ENCODE data around the gene EGR2.
A peak's percentile ranks its signal among the peaks of the same experiment; 100 is the strongest.

The EGR2 gene

DNA sequence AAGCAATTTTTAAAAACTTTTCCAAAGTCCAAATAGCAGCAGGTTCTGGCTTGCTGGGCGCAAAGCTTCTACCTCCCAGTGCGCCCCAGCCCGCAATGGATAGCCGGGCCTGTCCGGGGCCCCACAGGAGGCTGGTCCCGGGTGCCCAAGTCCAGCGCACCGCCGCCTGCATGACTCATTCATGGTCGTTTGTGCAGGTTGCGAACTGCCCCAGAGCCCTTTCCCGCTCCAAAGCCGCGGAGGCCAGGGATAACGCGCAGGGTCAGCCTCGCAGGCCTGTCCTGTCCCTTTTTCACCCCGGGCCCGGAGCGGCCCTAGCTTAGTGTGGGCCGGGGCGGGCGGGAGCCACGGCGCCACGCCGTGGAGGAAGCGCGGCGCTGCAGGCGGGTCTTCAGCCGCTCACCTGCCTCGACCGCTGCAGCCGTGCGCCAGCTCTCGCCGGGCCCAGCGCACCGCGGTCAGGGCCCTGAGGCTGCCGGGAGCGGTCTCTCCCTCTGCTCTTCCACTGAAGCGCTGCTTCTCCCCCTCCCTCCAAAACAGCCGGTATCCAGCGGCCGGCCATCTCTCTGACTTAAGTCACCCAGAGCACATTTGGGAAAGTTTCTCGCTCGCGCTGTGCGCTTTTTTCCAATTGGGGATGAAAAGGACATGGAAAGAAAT, 1.7 kb upstream of the EGR2 start:
- DNase-seq = peak; percentile 19

DNA sequence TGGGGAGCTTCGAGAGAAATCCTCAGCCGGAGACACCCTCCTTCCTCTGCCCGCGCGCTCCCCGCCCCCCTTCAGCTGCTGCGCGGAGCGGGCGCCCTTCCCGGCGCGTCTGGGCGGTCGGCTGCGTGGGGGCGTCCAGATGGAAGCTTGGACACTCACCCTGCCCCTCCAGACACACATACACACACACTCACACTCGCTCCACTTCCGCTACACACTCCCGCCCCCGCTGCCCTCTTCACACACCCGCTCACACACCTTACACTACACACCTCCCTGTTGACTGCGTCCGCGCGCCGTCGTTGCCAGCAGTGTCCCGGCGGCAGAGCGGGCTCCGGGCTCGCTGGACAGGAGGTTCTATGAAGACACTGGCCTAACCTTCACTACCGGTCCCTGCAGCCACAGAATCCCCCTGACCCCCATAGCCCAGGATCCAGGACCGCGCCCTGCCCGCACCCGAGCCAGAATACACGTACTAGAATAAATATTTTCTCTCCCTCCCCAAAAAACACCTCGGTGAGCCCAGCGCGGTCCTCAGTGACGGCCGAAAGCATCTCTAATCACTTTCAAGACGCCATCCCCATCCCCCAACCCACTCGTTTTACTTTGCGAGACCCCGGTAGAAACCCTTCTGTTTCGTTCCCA, 1.1 kb upstream of the EGR2 start:
- no peak for DNase-seq

DNA sequence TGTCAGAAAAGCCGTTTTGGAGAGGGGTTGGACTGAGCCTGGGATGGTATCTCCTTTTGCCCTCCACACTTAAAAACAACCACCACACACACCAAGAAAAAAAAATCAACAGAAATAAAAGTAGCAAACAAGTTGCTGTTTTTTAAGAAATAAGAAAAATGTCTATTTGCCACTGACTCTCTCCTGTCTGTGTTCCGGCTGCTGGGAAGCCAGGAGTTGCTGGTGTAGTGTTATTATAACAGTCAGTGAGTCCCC, 163 bp downstream of the EGR2 start:
- no peak for DNase-seq

DNA sequence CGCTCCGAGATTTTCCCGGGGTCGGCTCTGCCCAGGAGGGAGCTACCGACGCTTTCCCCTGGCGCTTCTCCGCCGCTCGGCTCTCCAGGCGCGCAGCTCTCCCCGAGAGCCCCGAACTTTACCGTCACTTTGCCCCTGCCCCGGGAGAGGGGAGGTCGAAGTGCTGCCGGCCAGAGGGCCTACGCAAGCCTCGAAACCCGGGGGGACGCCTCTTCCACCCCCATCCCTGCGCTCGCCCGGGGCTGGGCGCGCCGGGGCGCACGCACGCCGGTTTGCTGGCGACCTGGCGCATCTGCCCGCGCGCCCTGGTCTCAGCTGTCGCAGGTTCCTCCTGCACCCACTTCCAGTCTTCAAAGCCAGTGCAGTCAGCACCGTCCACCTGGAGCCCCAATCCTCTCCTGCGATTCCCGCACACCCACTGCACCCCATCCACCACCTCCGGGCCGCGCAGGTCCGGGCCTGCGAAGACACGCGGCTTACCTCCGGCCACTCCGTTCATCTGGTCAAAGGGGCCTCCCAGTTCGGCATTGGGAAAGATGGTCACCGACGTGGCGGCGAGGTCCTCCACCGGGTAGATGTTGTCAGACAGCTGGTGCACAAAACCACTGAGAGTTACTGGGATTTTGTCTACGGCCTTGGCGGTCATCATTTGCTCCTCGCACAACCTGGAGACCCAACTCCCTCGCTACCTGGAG, 638 bp downstream of the EGR2 start:
- DNase-seq = no peak

DNA sequence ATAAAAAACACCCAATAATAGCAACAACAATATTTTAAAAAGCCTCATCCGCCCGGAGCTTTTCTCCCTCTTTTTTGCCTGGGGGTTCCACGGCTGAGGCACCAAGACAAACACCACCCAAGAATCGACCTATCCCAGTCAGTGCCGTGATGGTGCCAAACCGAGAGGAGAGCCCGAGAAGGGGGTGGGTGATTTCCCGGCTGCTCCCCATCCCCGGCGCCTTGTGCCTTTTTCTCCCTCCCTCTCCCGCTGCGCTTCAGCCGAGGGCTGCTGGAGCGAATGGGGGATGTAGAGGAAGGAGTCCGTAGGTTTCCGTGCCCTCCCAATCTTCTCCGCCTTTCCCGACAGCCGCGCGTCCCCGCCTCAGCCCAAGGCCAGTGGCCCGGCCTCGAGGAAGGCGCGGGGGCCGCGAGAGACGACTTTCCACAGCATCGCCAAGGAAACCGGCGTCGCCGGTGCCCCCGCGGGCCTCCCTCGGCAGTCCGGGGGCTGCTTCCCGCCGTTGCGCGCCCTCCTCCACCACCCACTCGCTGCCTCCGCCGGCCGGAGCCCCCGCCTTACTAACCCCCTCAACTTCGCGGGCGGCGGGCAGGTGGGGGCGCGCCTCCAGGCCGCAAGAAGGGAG, 1.3 kb downstream of the EGR2 start:
- DNase-seq = no peak

DNA sequence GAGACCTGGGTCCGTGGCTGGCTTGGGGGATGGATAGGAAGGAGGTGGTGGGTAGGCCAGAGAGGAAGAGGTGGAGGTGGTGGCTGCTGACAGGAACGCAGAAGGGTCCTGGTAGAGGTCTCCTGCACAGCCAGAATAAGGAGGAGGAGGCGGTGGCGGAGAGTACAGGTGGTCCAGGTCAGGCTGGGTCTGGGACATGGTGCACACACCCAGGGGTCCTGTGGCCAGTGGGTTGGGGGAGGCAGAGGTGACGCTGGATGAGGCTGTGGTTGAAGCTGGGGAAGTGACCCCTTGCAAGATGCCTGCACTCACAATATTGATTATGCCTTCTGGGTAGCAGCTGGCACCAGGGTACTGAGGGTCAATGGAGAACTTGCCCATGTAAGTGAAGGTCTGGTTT, 2.2 kb downstream of the EGR2 start:
- DNase-seq = no peak

DNA sequence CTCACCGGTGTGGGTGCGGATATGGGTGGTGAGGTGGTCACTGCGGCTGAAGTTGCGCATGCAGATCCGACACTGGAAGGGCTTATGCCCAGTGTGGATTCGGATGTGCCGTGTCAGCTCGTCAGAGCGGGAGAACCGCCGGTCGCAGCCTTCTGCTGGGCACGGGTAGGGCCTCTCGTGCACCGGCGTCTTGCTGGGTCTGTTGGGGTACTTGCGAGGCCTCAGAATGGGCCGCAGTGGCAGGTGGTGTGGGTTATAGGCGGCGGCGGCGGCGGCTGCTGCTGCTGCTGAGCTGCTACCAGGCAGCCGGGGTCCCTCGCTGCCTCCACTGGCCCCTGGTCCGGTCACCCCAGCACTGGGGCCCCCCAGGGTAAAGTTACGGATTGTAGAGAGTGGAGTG, 2.7 kb downstream of the EGR2 start:
- no peak for DNase-seq

DNA sequence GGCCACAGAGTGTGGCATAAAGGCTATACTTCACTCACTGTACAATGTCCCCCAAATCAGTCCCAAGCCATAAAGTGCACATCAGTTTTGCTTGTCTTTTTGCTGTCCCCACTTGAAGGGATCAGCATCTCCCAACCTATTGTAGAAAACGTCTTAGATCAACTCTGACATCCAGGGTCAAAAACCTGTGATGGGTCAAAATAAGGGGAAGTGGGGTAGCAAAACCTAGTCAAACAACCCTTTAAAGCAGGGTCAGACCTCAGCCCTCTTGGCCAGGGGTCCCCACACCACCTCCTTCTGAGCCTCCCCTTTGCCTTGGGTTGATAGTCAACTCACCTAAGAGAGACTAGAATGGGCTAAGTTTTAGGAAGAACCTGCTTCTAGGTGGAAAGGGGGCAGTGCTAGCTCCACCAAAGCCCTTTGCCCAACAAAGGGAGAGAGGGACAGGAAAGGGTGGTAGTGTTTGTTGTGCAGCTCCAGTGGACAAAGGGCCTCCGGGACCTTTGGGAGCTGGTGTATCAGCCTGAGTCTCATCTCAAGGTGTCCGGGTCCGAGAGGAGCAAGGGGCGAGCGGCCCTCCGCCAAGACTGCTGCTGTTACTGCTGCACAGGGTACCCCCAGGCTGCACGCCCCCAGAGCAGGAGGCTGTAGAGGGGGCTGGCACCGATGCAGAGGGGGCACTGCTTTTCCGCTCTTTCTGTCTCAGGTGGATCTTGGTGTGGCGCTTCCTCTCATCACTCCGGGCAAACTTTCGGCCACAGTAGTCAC, 3.3 kb downstream of the EGR2 start:
- no peak for DNase-seq

DNA sequence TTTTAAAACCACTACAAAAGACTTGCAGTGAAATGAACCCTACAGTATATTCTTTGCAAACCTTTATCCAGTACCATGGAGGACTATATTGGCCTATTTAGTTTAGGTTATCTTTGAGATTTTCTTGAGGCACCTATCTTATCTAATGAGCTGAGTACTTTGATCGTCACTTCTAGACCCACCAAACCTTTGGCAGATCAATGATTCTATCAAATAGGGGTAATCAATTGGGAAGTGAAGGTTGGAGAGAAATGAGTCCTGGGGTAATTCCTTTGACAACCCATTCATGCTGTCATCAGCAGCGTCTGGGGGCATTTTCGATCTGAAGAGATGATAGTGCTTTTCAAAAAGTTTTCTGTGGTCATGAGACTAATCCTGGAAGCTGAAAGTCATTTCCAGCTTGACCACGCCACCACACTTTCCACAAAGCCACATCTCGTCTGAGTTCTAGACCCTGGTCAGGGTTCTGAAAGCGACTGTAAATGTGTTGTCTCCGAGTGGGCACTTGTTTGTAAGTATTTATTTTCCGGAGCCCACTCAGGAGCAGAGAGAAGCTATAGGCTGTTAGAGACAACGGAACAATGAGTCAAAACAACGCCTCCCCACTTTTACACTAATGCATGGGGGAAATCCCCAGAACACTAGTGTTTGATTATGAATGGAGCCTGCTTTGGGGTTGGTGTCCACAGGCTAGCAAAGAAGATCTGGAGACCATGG, 4.8 kb downstream of the EGR2 start:
- DNase-seq = no peak

DNA sequence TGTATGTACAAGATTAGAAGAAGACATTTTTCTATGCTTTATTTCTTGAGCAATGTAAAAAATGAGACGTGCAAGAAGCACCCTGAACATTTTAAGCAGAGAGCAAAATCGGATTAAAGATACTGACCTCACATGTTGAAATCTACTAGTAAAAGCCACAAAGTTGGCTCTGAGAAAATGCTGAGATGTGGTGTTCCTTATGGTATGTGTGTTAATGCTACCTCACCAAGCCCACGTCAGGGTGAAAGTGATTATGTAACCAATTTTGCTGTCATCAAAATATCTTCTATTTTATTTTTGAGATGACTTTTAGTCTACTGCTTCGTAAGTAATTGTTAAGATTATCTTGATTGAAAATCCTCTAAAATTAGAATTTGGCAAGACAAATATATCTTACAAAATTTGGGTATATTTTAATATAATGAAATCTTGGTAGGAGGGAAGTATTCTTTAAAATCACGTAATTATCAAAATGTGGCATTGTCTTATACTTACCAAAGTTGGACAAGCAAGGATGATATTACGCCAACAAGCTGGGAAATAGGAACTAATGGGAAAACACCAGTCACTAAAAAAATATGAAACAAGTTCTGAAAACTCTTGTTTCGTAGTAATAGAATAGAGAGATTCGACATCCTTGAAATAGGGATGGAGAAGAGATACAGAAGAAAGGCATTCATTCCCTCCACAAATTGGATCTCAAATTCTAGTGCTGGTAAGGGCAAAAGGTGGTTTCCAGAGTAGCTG, 5.8 kb downstream of the EGR2 start:
- no peak for DNase-seq

DNA sequence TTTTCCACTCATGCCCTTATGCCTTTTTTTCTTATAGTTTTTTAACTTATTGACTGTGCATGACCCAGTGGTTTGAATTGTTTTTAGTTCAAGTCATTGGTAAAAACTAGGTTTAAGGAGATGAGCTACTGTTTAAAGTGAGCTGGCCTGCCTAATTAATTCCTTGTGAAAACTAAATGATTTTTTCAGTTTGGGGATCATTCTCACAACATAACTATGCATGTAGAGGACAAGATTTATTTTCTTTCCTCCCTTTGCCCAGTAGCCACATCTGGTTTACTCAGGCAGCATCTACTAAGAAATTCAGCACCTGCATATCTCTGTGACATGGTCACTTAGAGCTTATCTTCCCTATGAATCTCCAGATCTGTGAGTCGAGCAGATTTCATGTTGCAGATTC, 9.9 kb downstream of the EGR2 start:
- no peak for DNase-seq

DNA sequence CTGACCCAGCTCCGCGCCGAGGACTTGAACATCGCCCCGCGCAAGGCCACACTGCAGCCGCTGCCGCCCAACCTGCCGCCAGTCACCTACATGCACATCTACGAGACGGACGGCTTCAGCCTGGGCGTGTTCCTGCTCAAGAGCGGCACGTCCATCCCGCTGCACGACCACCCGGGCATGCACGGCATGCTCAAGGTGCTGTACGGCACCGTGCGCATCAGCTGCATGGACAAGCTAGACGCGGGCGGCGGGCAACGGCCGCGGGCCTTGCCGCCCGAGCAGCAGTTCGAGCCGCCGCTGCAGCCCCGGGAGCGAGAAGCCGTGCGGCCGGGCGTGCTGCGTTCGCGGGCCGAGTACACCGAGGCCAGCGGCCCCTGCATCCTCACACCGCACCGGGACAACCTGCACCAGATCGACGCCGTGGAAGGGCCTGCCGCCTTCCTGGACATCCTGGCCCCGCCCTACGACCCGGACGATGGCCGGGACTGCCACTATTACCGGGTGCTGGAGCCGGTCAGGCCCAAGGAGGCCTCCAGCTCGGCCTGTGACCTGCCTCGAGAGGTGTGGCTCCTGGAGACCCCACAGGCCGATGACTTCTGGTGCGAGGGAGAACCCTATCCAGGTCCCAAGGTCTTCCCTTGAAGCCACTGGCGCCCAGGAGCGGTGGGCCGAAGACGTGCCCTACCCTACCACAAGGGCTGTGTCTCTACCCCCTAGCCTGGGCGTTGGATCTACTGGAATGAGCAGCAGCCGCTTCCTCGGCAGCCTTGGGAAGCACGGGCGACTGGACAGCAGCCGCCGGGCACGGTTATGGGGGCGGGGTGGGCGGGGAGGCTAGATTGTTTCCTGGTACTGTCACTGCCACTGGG, 10.7 kb downstream of the EGR2 start:
- no peak for DNase-seq

DNA sequence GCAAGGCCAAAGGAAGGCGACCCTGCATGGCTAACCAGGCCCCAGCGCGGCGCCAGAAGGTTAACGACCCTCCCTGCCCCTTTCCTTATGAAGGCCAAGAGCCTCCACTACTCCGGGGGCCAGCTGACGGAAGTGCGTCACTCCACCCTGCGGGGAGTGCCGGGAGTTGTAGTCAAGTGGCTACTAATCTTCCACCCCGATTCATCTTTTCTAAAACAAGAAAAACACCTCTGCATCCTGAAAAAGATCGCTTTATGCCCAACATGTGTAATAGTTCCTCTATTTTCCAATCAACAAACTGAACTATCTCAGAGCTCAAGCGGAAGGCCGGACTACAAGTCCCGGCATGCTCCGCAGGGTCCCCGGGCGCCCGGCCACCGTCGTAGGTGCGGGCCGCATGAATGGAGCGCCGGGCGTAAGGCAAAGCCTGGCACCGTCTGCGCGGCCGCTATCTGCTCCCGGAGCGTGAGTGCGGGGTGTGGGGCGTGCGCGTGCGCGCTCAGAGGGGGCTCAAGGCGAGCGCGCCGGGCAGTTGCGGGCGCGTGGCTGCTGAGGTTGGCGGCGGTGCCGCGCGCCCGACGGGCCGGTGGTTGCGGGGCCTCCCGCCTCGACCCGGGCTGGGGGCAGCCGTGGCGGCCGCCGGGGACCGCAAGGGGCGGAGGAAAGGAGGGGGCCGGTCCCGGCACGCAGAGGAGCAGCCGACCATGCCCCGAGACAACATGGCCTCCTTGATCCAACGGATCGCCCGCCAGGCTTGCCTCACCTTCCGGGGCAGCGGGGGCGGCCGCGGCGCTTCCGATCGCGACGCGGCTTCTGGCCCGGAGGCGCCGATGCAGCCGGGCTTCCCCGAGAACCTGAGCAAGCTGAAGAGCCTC, 11.6 kb downstream of the EGR2 start, which contains the start of gene ADO:
Gene ADO, plus strand, starts transcription at position 365 of the 875 bp plus-strand sequence. Its CDS starts 340 bp downstream, at position 705.
- DNase-seq = peak; percentile 67

DNA sequence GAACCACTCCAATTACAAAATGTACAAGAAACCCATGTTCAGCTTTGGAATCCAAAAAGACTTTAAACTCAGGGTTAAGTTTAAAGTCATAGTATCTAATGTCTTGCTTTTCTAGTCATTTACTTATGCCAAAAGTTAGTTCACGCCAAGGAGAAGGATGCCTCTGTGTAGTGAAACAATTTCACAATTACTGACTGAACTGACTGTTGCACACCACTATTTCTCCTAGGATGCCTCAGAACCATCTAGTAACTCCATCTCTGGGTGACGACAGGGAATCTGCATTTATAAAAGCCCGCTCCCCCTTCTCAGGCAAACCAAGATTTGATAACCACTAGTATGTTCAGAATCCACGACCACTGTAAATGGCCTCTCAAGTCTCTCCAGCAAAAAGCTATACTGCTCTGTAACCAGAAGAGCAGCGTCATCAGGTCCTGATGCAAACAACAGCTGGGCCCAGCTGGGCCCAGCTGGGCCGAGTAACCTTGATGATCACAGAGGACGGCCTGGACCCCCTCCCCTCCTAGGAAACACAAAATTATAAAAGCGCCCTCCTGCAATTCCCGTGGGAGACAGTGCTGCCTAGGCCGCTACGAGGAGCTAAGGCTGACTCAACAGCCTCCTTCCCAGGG, 12.3 kb downstream of the EGR2 start:
- no peak for DNase-seq

DNA sequence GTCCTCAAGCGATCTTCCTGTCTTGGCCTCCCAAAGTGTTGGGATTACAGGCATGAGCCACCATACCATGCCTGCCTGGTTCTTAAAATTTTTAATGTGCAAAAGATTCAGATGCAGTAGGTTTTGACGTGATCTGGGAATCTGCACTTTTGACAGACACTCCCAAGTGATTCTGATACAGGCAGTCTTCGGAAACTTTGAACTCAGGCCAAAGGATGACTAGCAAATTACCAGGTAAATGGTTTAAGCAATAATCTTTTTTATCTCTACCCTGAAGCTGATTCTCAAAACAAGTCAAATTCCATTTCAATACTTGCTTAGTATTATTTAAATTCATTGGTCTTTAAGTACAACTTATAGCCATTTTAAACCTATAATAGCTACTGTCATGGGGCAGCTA, 14.3 kb downstream of the EGR2 start:
- no peak for DNase-seq

DNA sequence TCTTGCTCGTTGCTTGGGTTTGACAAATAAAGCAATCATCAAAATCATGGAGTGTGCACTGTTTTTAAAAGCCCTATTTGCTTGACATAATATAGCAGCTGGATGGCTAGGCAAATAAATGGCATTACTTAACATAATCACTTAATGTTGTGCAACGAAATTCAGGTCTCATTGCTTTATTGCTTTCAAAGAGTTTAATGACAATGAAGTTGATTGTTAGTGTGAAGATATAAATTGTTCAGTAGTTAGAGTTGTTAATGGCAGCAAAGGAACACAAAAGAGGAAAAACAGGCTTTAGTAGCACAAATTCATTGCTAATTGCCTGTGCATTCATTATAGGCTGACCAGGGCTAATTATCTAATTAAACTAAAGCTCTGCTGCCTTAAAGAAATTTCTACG, 19.3 kb downstream of the EGR2 start:
- DNase-seq = no peak

DNA sequence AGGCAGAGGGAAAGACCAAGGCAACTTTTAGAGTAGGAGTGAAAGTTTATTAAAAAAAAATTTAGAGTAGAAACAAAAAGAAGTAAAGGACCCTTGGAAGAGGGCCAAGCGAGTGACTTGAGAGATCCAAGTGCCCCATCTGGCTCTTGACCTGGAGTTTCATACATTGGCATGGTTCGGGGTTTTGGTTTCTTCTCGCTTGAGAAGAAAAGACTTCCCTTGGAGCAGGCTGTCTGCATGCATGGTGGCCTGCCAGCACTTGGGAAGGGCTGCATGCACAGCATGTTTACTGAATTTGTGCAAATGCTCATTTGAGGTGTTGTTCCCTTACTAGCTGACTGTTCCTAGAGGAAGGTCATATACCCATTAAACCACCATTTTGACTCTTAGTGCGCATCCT, 20.4 kb downstream of the EGR2 start:
- DNase-seq = no peak

DNA sequence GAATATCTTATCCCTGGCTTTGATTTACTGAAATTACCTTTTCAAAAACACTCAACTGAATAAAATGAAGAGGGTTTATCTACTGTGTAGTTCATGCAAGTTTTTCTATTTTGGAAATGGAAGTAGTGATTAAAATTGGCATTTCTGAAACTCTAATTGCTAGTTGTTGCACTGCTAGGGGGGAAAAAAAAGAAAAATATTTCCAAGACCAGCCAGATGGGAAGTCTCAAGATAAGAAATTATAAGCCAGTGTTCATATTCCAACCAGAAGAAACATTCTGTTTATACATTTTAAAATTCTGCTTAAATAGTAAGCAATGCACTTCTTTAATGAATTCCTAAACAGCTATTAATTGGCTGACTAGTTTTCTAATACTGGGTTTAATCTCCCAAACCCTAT, 21.1 kb downstream of the EGR2 start:
- no peak for DNase-seq

DNA sequence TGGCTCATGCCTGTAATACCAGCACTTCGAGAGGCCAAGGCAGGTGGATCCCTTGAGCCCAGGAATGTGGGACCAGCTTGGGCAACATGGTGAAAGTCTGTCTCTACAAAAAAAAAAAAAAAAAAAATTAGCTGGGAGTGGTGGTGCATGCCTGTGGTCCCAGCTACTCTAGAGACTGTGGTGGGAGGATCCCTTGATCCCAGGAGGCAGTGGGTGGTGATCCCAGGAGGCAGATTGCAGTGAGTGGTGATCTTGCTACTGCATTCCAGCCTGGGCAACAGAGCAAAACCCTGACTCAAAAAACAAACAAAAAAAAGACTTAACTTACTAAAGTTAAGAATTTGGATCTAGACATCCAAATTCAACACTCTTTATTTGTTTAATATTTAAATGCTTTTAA, 21.9 kb downstream of the EGR2 start:
- DNase-seq = no peak

All from NCI-H526 treated with DMSO at 0.1 percent for 48 hours (cell line).